Smooth muscle cell (in vitro differentiated cells): Measurements from ENCODE around the gene NANOS1. TPM values are rescaled to one million over a fixed set of nuclear protein-coding genes. Genes with fewer than 3 reads are reported as not detected.

Experiments
- DNase-seq: peaks from one replicate; lab custom pipeline; 2025; ENCODE audit not compliant: unreplicated experiment; lab: John Stamatoyannopoulos, UW
- H2AFZ ChIP-seq: fragments of 200-600 bp; sonication (generic); 2 replicates; pipeline ENCODE4 v1.6.0; 2016; ENCODE audit warnings: antibody characterized with exemption, low read depth, mild to moderate bottlenecking
- H3F3A ChIP-seq: fragments of 200-600 bp; sonication (generic); 2 replicates; pipeline ENCODE4 v1.6.0; 2017; ENCODE audit warnings: antibody characterized with exemption, low read depth
- H3K27ac ChIP-seq: fragments of 200-600 bp; sonication (generic); 2 replicates; pipeline ENCODE4 v1.5.1; 2016; ENCODE audit warnings: low read depth, mild to moderate bottlenecking
- H3K27me3 ChIP-seq: fragments of 200-600 bp; sonication (generic); 2 replicates; pipeline ENCODE4 v1.6.1; 2016; ENCODE audit warnings: low read depth, mild to moderate bottlenecking
- H3K36me3 ChIP-seq: fragments of 200-600 bp; sonication (generic); 2 replicates; pipeline ENCODE4 v1.5.1; 2016; ENCODE audit warnings: low read depth
- H3K4me1 ChIP-seq: fragments of 200-600 bp; sonication (generic); 2 replicates; pipeline ENCODE4 v1.5.1; 2016; ENCODE audit warnings: low read depth
- H3K4me2 ChIP-seq: fragments of 200-600 bp; sonication (generic); 2 replicates; pipeline ENCODE4 v1.6.0; 2016; ENCODE audit warnings: mild to moderate bottlenecking
- H3K4me3 ChIP-seq: fragments of 200-600 bp; sonication (generic); 2 replicates; pipeline ENCODE4 v1.5.1; 2016; ENCODE audit warnings: mild to moderate bottlenecking
- H3K79me2 ChIP-seq: fragments of 200-600 bp; sonication (generic); 2 replicates; pipeline ENCODE4 v1.6.0; 2016; ENCODE audit warnings: low read depth, mild to moderate bottlenecking
- H3K9ac ChIP-seq: fragments of 200-600 bp; sonication (generic); 2 replicates; pipeline ENCODE4 v1.6.0; 2016; ENCODE audit warnings: low read depth
- H3K9me3 ChIP-seq: fragments of 200-600 bp; sonication (generic); replicated peaks from 2 replicates; pipeline ENCODE4 v1.5.1; 2016; ENCODE audit warnings: low read depth
- H4K20me1 ChIP-seq: fragments of 200-600 bp; sonication (generic); 2 replicates; pipeline ENCODE4 v1.6.0; 2016; ENCODE audit warnings: low read depth
- CTCF ChIP-seq: fragments of 200-600 bp; sonication (generic); IDR thresholded peaks from 2 replicates; pipeline ENCODE4 v1.5.1; 2017; ENCODE audit warnings: borderline replicate concordance, mild to moderate bottlenecking, antibody characterized with exemption; ENCODE audit not compliant: insufficient read depth, poor library complexity, severe bottlenecking
- WGBS: methylation state at CpG from one replicate; pipeline ENCODE4 v1.1.7; 2016; ENCODE audit warnings: low lambda C conversion rate; 5-methylcytosine and 5-hydroxymethylcytosine counted together
- polyA plus RNA-seq: library from polyadenylated mRNA; unstranded; fragments of >200 nt; fragmentation: Nextera tagmentation; extraction: Ambion mirVana; gene quantifications from 2 replicates; pipeline ENCODE4 v1.2.1, GENCODE V29; 2016
- total RNA-seq: library from RNA; depleted of rRNA; stranded (reverse); fragments of >200 nt; gene quantifications from 2 replicates; pipeline ENCODE4 v1.2.3, GENCODE V29; 2014

Gene NANOS1
- total and polyA plus RNA-seq, 2 experiments from 2014 or later: 0.90 to 1.4 TPM

DNA sequence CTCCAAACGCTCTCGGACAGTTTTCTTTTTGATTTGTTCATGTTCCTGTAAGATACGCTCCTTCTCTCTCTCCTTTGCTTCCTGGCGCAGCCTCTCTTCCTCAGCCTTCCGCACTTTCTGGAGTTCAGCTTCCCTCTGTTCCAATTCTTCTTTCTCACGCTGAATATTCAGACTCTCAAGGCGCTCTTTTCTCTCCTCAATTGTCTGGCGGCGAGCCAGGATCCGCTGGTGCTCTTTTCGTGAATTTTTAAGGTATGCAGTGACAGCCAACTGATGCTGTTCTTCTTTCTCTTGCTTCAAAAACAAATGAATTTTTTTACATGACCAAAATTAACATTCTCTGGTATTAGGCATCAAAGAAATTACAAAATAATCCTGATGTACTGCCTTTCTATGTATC lies 28.5 kb downstream of the NANOS1 start:
- WGBS: 99% methylated on average over 11 of the region's 11 CpGs
- Histone ChIP-seq H3K4me2 (no peak overlapping the region), H2AFZ (no peak overlapping the region), H3K4me3 (no peak overlapping the region), H3K27ac (no peak overlapping the region), H3K36me3 (peaks cover 64% of the 10 kb centered on the region), H3K9ac (no peak overlapping the region), H3K4me1 (no peaks in the 10 kb centered on the region), H3K79me2 (peaks cover 88% of the 10 kb centered on the region), H3K9me3 (no peaks in the 10 kb centered on the region), H3F3A (peaks cover 23% of the 10 kb centered on the region), H3K27me3 (no peaks in the 10 kb centered on the region), H4K20me1 (peaks cover 95% of the 10 kb centered on the region)
- DNase-seq: no peak
- TF ChIP-seq CTCF: no peak

DNA sequence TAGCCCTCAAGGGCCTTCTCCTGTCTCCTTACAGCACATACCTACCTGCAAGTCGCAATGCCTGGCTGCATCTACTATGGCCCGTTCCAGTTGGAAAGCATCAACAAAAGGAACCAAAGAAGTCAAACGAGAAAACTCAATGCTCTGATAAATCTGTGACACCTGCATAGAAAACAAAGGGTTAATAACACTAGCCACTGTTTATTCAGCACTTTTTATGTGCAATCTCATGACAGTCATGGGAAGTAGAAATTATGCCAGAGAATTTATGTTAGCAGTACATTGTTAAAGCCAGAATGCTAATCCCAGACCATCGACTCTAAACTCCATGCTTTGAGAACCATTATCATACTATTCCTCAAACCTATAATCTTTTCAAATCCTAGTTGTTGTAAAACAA lies 30.0 kb downstream of the NANOS1 start:
- no peak overlapping the region for H3K27ac ChIP-seq
- no peak overlapping the region for H3K9ac ChIP-seq
- H3F3A ChIP-seq: peaks cover 20% of the 10 kb centered on the region
- no peaks in the 10 kb centered on the region for H3K9me3 ChIP-seq
- no peak overlapping the region for H3K4me3 ChIP-seq
- DNase-seq: no peak
- no peaks in the 10 kb centered on the region for H3K4me1 ChIP-seq
- H3K4me2 ChIP-seq: no peak overlapping the region
- WGBS: 88% methylated on average over 4 of the region's 4 CpGs
- H3K79me2 ChIP-seq: peaks cover 88% of the 10 kb centered on the region
- no peak for TF ChIP-seq CTCF
- no peaks in the 10 kb centered on the region for H3K27me3 ChIP-seq
- no peak overlapping the region for H2AFZ ChIP-seq
- peaks cover 64% of the 10 kb centered on the region for H3K36me3 ChIP-seq
- H4K20me1 ChIP-seq: peaks cover 95% of the 10 kb centered on the region

DNA sequence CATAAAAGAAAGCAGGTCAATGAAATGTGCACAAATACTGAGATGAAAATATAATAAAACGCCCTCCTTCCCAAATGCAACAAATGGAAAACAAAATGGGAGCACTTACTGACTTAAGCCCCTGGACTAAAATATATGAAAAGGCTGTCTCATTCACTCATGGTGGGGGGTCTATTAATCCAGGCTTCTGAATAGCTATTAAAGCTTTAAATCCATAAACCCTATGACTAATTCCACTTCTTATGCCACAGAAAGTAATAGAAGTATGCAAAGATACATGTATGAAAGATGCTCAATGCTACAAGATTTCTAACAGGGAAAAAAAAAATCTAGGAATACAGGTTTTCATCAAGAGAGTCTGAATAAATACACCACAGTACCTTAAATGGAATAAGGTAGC lies 30.6 kb downstream of the NANOS1 start:
- Histone ChIP-seq H2AFZ (no peak overlapping the region), H3K79me2 (peaks cover 90% of the 10 kb centered on the region), H3K27ac (no peak overlapping the region), H4K20me1 (peaks cover 95% of the 10 kb centered on the region), H3K4me1 (no peaks in the 10 kb centered on the region), H3K36me3 (peaks cover 62% of the 10 kb centered on the region), H3K4me2 (no peak overlapping the region), H3K9ac (no peak overlapping the region), H3K9me3 (no peaks in the 10 kb centered on the region), H3F3A (peaks cover 21% of the 10 kb centered on the region), H3K4me3 (no peak overlapping the region), H3K27me3 (no peaks in the 10 kb centered on the region)
- 100% methylated on average over 1 of the region's 1 CpG for WGBS
- DNase-seq: no peak
- TF ChIP-seq CTCF: no peak

GRCh38 chr10:119061352-119061751 lies 31.8 kb downstream of the NANOS1 start:
- Histone ChIP-seq H3K27ac (no peak overlapping the region), H3K4me1 (no peaks in the 10 kb centered on the region), H3K9me3 (no peaks in the 10 kb centered on the region), H3K9ac (no peak overlapping the region), H3K4me2 (no peak overlapping the region), H3K27me3 (no peaks in the 10 kb centered on the region), H4K20me1 (peaks cover 95% of the 10 kb centered on the region), H2AFZ (no peak overlapping the region), H3K36me3 (peaks cover 60% of the 10 kb centered on the region), H3K79me2 (peaks cover 89% of the 10 kb centered on the region), H3F3A (peaks cover 25% of the 10 kb centered on the region), H3K4me3 (no peak overlapping the region)
- no peak for TF ChIP-seq CTCF
- WGBS: 91% methylated on average over 1 of the region's 1 CpG
- no peak for DNase-seq
